PFSK-1 (cell line): ENCODE measurements around the gene NT5C3B.
A peak's percentile ranks its signal among the peaks of the same experiment; 100 is the strongest.

Experiments
- FOXP2 ChIP-seq: optimal IDR thresholded peaks from 2 replicates; pipeline ENCODE3; 2011; ENCODE audit warnings: borderline replicate concordance, control low read depth, inconsistent platforms; ENCODE audit not compliant: insufficient read depth; ENCODE audit errors: extremely low read length, extremely low read depth
- POLR2AphosphoS5 ChIP-seq: IDR thresholded peaks from 2 replicates; pipeline ENCODE4 v1.6.1; 2012; ENCODE audit warnings: low read depth, mild to moderate bottlenecking, control low read depth, low read length, moderate library complexity
- REST ChIP-seq, 2 experiments: IDR thresholded peaks; 2 replicates each; pipeline versions ENCODE4 v1.6.1 to v1.8.0; 2011 to 2012; ENCODE audit warnings: low read depth in 2 of 2, low read length in 2 of 2, control low read depth in 1 of 2, inconsistent platforms in 1 of 2, mild to moderate bottlenecking in 1 of 2, moderate library complexity in 1 of 2; ENCODE audit not compliant: insufficient read depth in 1 of 2
- SIN3A ChIP-seq: IDR thresholded peaks from 2 replicates; pipeline ENCODE4 v1.6.1; 2012; ENCODE audit warnings: mild to moderate bottlenecking, low read length, moderate library complexity, borderline replicate concordance; ENCODE audit not compliant: insufficient read depth
- TAF1 ChIP-seq: IDR thresholded peaks from 2 replicates; pipeline ENCODE4 v1.6.1; 2012; ENCODE audit warnings: low read length, control low read depth, borderline replicate concordance; ENCODE audit not compliant: insufficient read depth

Gene NT5C3B

GRCh38 chr17:41824086-41824485 lies 11.9 kb downstream of the NT5C3B start:
- TF ChIP-seq POLR2AphosphoS5 (no peak), SIN3A (no peak)

GRCh38 chr17:41823580-41823979 lies 12.5 kb downstream of the NT5C3B start:
- no peak for TF ChIP-seq SIN3A
- TF ChIP-seq POLR2AphosphoS5, result peak; percentile 50; the same call in 1 of the 2 replicates

- TF ChIP-seq TAF1 (no peak), SIN3A (0 out of 2 replicates have a peak, but pooled peaks have one; percentile 56), POLR2AphosphoS5 (no peak; the same call in 1 of the 2 replicates), FOXP2 (no peak)
Observed at GRCh38 chr17:41823141-41823524, 12.9 kb downstream of the NT5C3B start.

GRCh38 chr17:41822216-41823140 lies 13.6 kb downstream of the NT5C3B start:
- TF ChIP-seq SIN3A (no peak), POLR2AphosphoS5 (peak; percentile 76)

- no peak for TF ChIP-seq FOXP2
- TF ChIP-seq POLR2AphosphoS5, result no peak
- TF ChIP-seq TAF1, result no peak
- TF ChIP-seq REST (IDR thresholded peaks at IDR 0.05; ENCODE audit: insufficient read depth in 1 of 2, low read depth in 2 of 2, low read length in 2 of 2), result no peak
- no peak for TF ChIP-seq SIN3A
Observed at GRCh38 chr17:41821776-41822175, 14.3 kb downstream of the NT5C3B start.

- TF ChIP-seq FOXP2 (no peak), SIN3A (no peak), TAF1 (no peak), REST (IDR thresholded peaks at IDR 0.05; ENCODE audit: insufficient read depth in 1 of 2, low read depth in 2 of 2, low read length in 2 of 2) (no peak), POLR2AphosphoS5 (no peak)
Observed at GRCh38 chr17:41818024-41818423, 18.0 kb downstream of the NT5C3B start.

GRCh38 chr17:41816637-41817320 lies 19.3 kb downstream of the NT5C3B start:
- no peak for TF ChIP-seq TAF1
- no peak for TF ChIP-seq FOXP2
- no peak for TF ChIP-seq REST (IDR thresholded peaks at IDR 0.05; ENCODE audit: insufficient read depth in 1 of 2, low read depth in 2 of 2, low read length in 2 of 2)
- no peak for TF ChIP-seq POLR2AphosphoS5
- no peak for TF ChIP-seq SIN3A
